IPS-18a (cell line): ENCODE results near the gene CCDC186.

Source experiments
- H3K27ac ChIP-seq: one replicate; pipeline ENCODE4 v1.5.1; 2013; ENCODE audit warnings: low read length
- H3K27me3 ChIP-seq: one replicate; pipeline ENCODE4 v1.6.1; 2013; ENCODE audit warnings: mild to moderate bottlenecking, low read length; ENCODE audit not compliant: control insufficient read depth, insufficient read depth
- H3K36me3 ChIP-seq: one replicate; pipeline ENCODE4 v1.6.1; 2013; ENCODE audit warnings: low read depth, low read length; ENCODE audit not compliant: control insufficient read depth
- H3K4me1 ChIP-seq: one replicate; pipeline ENCODE4 v1.6.1; 2013; ENCODE audit warnings: low read depth, low read length; ENCODE audit not compliant: control insufficient read depth
- H3K4me3 ChIP-seq: one replicate; pipeline ENCODE4 v1.5.1; 2013; ENCODE audit warnings: low read length
- H3K9ac ChIP-seq: one replicate; pipeline ENCODE4 v1.6.1; 2013; ENCODE audit warnings: mild to moderate bottlenecking, low read length, moderate library complexity
- H3K9me3 ChIP-seq: one replicate; pipeline ENCODE4 v1.6.1; 2013; ENCODE audit warnings: low read depth, low read length; ENCODE audit not compliant: control insufficient read depth

Gene CCDC186

DNA sequence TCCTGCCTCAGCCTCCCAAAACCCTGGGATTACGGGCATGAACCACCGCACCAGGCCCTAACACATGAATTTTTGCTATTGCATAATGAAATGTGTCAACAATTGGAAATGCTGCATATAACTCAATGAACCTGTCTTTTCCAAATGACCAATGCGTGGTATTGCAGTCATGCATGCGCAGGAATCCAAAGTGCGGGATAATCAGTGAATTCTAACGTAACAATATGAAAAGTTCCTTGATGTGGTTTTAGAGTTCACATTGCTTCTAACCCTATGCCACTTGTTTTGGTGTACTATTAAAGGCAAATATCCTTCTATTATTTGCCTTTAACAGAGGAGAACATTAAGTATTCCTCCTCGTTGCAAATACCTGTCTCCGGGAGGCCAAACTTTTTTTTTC, 15.7 kb upstream of the CCDC186 start:
- H3K36me3 ChIP-seq: no peaks in the 10 kb centered on the region
- no peaks in the 10 kb centered on the region for H3K4me1 ChIP-seq
- no peaks in the 10 kb centered on the region for H3K9me3 ChIP-seq
- no peak overlapping the region for H3K4me3 ChIP-seq
- H3K9ac ChIP-seq: no peak overlapping the region
- no peak overlapping the region for H3K27ac ChIP-seq
- H3K27me3 ChIP-seq: no peaks in the 10 kb centered on the region

- Histone ChIP-seq H3K9ac (no peak overlapping the region), H3K27ac (no peak overlapping the region), H3K4me1 (no peaks in the 10 kb centered on the region), H3K4me3 (no peak overlapping the region), H3K27me3 (no peaks in the 10 kb centered on the region), H3K36me3 (no peaks in the 10 kb centered on the region), H3K9me3 (no peaks in the 10 kb centered on the region)
These were observed 14.9 kb upstream of the CCDC186 start for GRCh38 chr10:114188900-114189299.

DNA sequence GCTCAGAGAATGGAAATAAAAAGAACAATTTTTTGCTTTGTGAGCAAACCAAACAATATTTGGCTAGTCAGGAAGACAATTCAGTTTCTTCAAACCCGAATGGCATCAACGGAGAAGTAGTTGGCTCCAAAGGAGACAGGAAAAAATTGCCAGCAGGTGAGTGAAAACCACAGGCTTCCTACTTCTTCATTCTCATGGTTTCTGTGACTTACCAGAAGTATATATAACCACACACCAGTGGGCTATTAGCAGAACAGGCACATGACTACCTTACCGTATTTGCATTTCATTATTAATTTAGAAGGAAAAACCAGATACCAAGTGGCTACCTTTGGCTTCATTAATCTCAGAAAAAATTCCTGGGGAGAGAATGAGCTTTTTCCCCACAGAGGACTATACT, 14.0 kb upstream of the CCDC186 start:
- Histone ChIP-seq H3K4me1 (no peaks in the 10 kb centered on the region), H3K9ac (no peak overlapping the region), H3K4me3 (no peak overlapping the region), H3K9me3 (no peaks in the 10 kb centered on the region), H3K36me3 (no peaks in the 10 kb centered on the region), H3K27ac (no peak overlapping the region), H3K27me3 (no peaks in the 10 kb centered on the region)

- H3K9ac ChIP-seq: no peak overlapping the region
- H3K4me3 ChIP-seq: no peak overlapping the region
- H3K36me3 ChIP-seq: no peaks in the 10 kb centered on the region
- no peak overlapping the region for H3K27ac ChIP-seq
- no peaks in the 10 kb centered on the region for H3K27me3 ChIP-seq
- H3K4me1 ChIP-seq: peaks cover 6% of the 10 kb centered on the region
- no peaks in the 10 kb centered on the region for H3K9me3 ChIP-seq
These were observed 10.3 kb upstream of the CCDC186 start for GRCh38 chr10:114184276-114184675.

GRCh38 chr10:114183563-114183962, 9.6 kb upstream of the CCDC186 start:
- Histone ChIP-seq H3K27ac (no peak overlapping the region), H3K9me3 (no peaks in the 10 kb centered on the region), H3K36me3 (no peaks in the 10 kb centered on the region), H3K4me1 (peaks cover 6% of the 10 kb centered on the region), H3K4me3 (no peak overlapping the region), H3K9ac (no peak overlapping the region), H3K27me3 (no peaks in the 10 kb centered on the region)

DNA sequence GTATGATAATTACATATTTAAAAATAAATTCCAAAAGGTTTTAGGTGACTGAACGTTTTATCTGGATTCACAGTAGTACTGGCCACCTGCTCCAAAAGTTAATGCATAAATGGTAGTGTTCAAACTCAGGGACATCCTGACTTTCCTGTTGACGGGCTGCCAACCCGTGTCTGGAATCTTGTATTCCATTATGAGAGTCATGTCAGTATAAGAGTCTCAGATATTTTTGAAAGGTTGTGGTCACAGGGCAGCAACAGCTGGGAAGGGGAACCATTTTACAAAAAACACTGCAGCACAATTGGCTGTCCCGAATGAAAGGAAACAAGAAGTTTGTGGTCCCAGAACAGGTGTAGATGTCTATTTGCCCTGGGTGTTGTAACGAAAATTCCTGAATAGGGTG, 8.0 kb upstream of the CCDC186 start:
- Histone ChIP-seq H3K27me3 (no peaks in the 10 kb centered on the region), H3K9ac (no peak overlapping the region), H3K9me3 (no peaks in the 10 kb centered on the region), H3K27ac (no peak overlapping the region), H3K4me3 (no peak overlapping the region), H3K4me1 (peaks cover 6% of the 10 kb centered on the region), H3K36me3 (no peaks in the 10 kb centered on the region)

GRCh38 chr10:114180937-114181336, 6.9 kb upstream of the CCDC186 start:
- peaks cover under 1% of the 10 kb centered on the region for H3K27me3 ChIP-seq
- H3K9me3 ChIP-seq: no peaks in the 10 kb centered on the region
- H3K27ac ChIP-seq: no peak overlapping the region
- H3K9ac ChIP-seq: no peak overlapping the region
- H3K4me1 ChIP-seq: peaks cover 6% of the 10 kb centered on the region
- H3K36me3 ChIP-seq: no peaks in the 10 kb centered on the region
- no peak overlapping the region for H3K4me3 ChIP-seq

DNA sequence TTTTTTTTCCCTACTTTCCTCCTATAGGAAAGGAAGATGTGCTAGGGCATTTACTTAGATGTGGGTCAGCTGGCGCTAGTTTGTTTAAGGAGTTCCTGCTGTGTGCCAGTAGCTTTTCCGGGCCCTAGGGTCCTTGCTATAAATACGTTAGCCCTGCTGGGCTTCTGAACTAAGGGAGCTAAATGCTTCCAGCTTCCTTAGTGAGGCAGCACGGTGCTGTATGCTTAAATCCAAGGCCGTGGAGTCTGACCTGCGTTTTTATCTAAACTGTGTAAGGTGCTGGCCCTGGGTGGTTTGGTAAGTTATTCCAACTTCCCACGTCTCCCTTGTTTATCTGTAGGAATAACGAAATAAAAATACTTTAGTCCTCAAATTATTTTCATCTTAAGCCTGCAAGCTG, 5.7 kb upstream of the CCDC186 start:
- H3K27ac ChIP-seq: no peak overlapping the region
- H3K4me1 ChIP-seq: peaks cover 7% of the 10 kb centered on the region
- H3K27me3 ChIP-seq: peaks cover 13% of the 10 kb centered on the region
- no peaks in the 10 kb centered on the region for H3K36me3 ChIP-seq
- no peaks in the 10 kb centered on the region for H3K9me3 ChIP-seq
- no peak overlapping the region for H3K4me3 ChIP-seq
- H3K9ac ChIP-seq: no peak overlapping the region

GRCh38 chr10:114179148-114179547, 5.1 kb upstream of the CCDC186 start, which contains the start of gene TDRD1:
Gene TDRD1, plus strand, starts transcription at chr10:114179353. Its CDS starts 8,479 bp downstream, at chr10:114187832.
- H3K9me3 ChIP-seq: no peaks in the 10 kb centered on the region
- H3K36me3 ChIP-seq: no peaks in the 10 kb centered on the region
- H3K4me3 ChIP-seq: no peak within 1 kb of the TSS
- H3K27ac ChIP-seq: no peak within 1 kb of the TSS
- no peak within 1 kb of the TSS for H3K9ac ChIP-seq
- H3K4me1 ChIP-seq: peaks cover 9% of the 10 kb centered on the region
- H3K27me3 ChIP-seq: peaks cover 15% of the 10 kb centered on the region

DNA sequence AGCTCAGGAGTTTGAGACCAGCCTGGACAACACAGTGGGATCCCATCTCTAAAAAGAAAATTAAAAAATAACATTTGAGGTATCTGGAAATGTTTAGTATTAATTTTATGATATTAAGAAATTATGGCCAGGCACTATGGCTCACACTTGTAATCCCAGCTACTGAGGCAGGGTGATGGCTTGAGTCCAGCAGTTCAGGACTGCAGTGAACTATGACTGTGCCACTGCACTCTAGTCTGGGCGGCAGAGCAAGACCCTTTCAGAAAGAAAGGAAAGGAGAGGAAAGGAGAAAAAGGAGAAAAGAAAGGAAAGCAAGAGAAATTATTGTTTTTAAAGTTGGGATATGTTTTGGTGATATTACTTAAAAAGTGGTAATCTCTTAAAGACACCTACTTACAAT, 2.5 kb upstream of the CCDC186 start:
- no peak overlapping the region for H3K27ac ChIP-seq
- H3K4me1 ChIP-seq: peaks cover 22% of the 10 kb centered on the region
- H3K9ac ChIP-seq: no peak overlapping the region
- H3K4me3 ChIP-seq: no peak overlapping the region
- H3K9me3 ChIP-seq: no peaks in the 10 kb centered on the region
- H3K36me3 ChIP-seq: no peaks in the 10 kb centered on the region
- peaks cover 15% of the 10 kb centered on the region for H3K27me3 ChIP-seq

GRCh38 chr10:114175667-114176066, 1.7 kb upstream of the CCDC186 start:
- Histone ChIP-seq H3K27ac (no peak overlapping the region), H3K9ac (no peak overlapping the region), H3K36me3 (no peaks in the 10 kb centered on the region), H3K27me3 (peaks cover 15% of the 10 kb centered on the region), H3K9me3 (no peaks in the 10 kb centered on the region), H3K4me1 (peaks cover 22% of the 10 kb centered on the region), H3K4me3 (no peak overlapping the region)

DNA sequence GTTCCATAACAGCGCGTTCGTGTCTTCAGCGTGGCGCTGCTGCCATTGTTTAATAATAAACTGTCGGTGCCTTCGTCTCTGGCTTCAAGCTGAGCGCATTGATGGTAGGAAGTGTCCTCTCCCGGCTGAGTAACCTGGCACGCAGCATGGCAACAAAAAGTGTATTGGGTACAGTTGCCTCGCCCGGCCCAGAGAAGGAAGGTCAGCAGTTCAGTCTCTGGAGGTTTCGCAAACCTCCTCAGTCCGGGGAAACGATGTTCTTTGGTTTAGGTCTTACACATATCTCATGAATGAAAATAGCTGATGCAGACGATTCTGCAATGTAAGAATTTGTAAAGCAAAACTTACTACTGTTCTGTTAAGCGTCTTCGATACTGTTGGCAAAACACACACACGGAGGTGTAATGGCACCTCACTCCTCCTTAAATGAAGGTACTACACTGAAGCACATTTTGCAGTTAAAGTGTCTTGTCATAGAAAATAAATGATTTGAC, 739 bp upstream of the CCDC186 start:
- Histone ChIP-seq H3K9ac (peak overlapping the region; percentile 45), H3K9me3 (no peaks in the 10 kb centered on the region), H3K36me3 (no peaks in the 10 kb centered on the region), H3K27ac (no peak overlapping the region), H3K4me1 (peaks cover 19% of the 10 kb centered on the region), H3K27me3 (peaks cover 15% of the 10 kb centered on the region), H3K4me3 (peak overlapping the region; percentile 81)
